Sciatic nerve (tissue), 2 donors: ENCODE data around the gene HS3ST2. TPM values are rescaled to one million over a fixed set of nuclear protein-coding genes. Genes with fewer than 3 reads are reported as not detected.

Experiments used
- ATAC-seq: fragments of 200-7000 bp; cut with Tn5 transposase; one replicate; pipeline ENCODE4 v1.9.1; 2020; ENCODE audit warnings: mild to moderate bottlenecking, moderate library complexity
- DNase-seq: peaks from one replicate; pipeline ENCODE4 v3.0.0-alpha.2; 2020; ENCODE audit warnings: low spot score
- intact Hi-C: fragments of 100-400 bp; cut with DNase I; formaldehyde crosslinking; loops from one replicate; pipeline ENCODE4 v1.14.2; 2022
- total RNA-seq: library from RNA; stranded (reverse); fragmentation: NEBNext Ultra II Directional; extraction: Animal tissue kit (Norgen Biotek cat#: 25700); gene quantifications from one replicate; pipeline ENCODE4 v1.2.1, GENCODE V29; 2021
- donor health status: DM: no; HTN: no; CAD: no.
- donor health status: DM: no; HTN: no; CAD: no.

The HS3ST2 gene
- total RNA-seq, result 2.6 TPM

DNA sequence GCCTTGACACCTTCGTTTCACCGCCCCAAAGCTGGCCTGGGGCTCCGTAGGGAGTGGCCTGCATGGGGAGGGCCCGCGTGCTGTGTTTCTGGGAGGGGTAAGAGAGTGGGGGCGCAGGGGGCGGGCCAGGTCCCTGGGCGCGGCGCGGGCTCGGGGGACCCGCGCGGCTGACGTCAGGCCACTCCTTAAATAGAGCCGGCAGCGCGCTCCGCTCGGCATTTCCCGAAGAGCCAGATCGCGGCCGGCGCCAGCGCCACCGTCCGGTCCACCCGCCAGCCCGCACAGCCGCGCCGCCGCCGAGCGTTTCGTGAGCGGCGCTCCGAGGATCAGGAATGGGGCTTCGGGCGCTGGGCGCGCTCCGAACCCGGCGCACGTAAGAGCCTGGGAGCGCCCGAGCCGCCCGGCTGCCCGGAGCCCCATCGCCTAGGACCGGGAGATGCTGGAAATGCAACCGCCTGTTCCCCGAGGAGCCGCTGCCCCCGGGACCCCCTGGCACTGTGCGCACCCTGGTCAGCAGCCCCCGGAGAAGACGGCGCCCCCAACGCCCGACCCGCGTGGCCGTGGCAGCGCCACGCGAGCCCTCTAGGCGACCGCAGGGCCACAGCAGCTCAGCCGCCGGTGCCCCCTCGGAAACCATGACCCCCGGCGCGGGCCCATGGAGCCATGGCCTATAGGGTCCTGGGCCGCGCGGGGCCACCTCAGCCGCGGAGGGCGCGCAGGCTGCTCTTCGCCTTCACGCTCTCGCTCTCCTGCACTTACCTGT, at the start of gene HS3ST2:
Gene HS3ST2, plus strand, starts transcription at position 215 of the 763 bp plus-strand sequence. Its CDS starts 449 bp downstream, at position 664.
- ATAC-seq (peak; percentile 45), DNase-seq (no peak)
- intact Hi-C loops, result no loop called here

DNA sequence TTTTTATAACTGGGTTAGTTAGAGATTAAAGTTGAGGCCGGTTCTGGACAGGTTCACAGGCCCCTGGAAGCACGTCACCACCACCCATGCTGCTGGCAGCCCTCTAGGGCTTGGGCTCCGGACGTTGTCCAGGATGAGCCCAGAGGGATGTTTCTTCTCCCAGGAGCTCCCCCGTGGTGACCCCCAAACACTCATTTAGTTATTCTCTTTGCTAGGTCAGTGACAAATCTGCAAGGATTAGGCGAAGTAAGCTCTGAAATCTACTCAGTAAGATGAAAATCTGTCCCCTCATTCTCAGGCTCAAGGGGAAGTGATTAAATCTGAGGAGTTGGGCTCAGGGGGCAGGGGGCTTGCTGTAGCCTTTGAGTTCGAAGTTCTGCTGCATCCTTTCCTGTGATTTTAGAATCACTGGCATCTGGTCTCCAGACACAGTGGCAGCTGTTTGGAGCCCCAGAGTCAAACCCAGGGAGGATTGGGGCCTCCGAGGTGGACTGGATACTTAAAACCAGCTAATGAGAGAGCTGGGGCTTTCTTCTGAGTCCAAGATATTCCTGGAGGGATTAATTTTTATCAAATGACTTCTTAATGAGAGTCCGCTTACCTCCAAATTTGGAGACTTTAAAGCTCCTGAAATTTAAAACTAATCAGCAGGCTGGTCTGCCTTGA, 49.2 kb upstream of the HS3ST2 start:
- DNase-seq (no peak), ATAC-seq (no peak)
- intact Hi-C loops, result no loop called here

GRCh38 chr16:22765479-22765878, 48.5 kb upstream of the HS3ST2 start:
- ATAC-seq (no peak), DNase-seq (no peak)
- intact Hi-C loops, result no loop called here

DNA sequence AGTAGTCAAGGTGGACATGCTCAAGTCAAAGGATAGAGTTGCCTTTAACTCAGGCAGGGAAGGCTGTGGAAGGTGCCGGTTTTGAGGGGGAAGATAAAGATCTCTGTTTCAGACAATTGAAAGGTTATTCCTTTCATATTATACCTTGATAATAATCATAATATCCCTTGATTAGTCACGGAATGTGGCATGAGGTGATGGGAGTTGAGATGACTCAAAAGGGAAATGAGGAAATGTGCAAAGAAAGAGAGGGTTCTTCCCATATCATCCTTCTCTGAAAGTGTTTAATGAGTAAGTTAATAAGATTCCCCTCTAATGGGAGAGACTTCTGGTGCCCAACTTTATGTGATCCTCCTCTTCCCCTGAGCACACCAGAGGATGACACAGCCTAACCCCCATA, 43.1 kb upstream of the HS3ST2 start:
- intact Hi-C loops, result no loop called here
- ATAC-seq (no peak), DNase-seq (no peak)

DNA sequence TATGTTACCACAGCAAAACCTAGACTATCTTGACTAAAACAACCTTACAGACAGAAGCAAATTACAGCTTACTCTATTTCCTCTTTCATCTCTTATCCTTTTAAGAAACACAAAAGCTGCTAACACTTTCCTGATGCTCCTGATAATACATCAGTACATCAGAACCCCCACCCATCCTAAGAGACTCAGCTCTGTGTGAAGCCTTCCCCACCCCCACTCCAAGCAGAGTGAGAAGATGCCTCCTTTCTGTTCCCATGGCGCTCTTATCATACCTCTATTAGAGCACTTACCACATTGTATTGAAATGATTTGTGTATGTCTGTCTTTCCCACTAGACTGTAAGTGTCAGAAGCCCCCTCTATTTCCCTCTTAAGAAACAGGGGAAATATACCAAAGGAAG, 42.4 kb upstream of the HS3ST2 start:
- ATAC-seq (no peak), DNase-seq (no peak)
- intact Hi-C loops, result no loop called here

DNA sequence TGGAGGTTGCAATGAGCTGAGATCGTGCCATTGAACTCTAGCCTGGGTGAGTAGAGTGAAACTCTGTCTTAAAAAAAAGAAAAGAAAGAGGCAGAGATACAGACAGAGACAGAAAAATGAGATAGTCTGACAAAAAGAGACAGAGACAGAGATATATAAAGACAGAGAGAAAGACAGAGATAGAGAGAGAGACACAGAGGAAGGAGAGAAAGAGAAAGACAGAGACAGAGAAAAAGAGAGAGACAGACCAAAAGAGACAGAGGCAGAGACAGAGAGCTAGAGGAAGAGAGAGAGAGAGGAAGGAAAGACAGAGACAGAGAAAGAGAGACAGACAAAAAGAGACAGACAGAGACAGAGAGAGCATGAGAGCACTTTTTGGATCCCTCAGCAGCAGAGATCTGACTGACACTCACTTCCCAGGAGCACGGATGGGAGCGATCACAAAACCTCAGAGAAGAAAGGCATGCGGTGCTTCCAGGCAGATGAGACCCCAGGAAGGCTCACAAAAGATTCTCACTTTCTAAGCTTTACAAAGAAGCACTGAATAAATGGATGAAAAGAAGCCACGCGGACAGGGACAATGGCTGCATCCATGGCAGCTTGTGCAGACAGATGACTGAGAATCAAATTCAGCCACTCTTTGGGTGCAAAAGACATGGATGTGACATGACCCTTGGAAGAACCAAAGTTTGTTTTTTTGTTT, 38.6 kb upstream of the HS3ST2 start:
- DNase-seq (no peak), ATAC-seq (no peak)
- intact Hi-C loops, result no loop called here

DNA sequence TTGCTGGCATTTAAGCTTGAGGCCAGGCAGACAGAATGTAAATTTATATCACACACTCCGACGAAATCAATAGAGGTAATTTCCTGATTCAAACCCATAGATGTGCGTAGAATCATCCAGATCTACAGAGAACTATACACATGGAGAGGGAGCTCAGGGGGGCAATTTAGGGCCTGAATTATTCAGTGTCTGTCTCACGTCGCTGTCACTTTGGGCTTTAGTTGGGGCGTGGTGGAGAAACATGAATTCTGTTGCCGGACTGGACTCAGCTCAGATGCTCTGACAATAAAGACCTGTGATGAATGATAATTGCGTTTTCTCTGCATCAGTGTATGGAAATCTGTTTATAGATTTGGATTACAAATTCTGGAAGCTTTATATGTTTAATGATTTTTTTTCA, 32.5 kb upstream of the HS3ST2 start:
- intact Hi-C loops, result no loop called here
- ATAC-seq (no peak), DNase-seq (no peak)

DNA sequence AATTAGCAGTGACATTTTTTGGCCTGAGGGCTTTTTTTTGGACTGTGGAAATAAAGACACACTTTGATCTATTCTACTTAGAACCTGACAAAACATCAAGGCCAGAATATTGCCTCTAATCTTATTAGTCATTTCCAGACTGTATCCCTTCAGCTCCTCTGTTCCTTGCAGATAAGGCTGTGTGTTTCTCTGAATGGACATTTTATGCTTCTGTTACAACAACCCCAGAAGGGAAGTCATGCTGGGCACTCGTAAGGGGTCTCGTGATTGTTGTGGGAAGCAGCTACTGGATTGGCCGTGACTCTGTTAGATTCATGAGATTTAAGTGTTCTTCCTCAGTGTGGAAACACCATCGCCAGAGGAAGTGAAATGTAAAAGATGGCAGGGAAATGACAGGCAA, 31.6 kb upstream of the HS3ST2 start:
- DNase-seq, result no peak
- ATAC-seq, result no peak
- intact Hi-C loops, result no loop called here

GRCh38 chr16:22784690-22785214, 29.2 kb upstream of the HS3ST2 start:
- DNase-seq, result no peak
- ATAC-seq, result no peak
- intact Hi-C loops, result no loop called here

DNA sequence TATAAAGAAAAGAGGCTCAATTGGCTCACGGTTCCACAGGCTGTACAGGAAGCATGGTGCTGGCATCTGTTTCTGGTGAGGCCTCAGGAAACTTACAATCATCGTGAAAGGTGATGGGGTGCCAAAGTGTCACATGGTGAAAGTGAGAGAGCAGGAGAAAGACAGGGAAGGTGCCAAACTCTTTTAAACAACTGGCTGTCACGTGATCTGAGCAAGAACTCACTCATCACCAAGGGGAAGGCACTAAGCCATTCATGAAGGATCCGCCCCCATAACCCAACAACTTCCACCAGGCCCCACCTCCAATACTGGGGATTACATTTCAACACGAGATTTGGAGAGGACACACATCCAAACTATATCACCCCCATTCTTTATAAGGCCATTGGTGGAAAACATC, 28.4 kb upstream of the HS3ST2 start:
- ATAC-seq (no peak), DNase-seq (no peak)
- intact Hi-C loops, result no loop called here

DNA sequence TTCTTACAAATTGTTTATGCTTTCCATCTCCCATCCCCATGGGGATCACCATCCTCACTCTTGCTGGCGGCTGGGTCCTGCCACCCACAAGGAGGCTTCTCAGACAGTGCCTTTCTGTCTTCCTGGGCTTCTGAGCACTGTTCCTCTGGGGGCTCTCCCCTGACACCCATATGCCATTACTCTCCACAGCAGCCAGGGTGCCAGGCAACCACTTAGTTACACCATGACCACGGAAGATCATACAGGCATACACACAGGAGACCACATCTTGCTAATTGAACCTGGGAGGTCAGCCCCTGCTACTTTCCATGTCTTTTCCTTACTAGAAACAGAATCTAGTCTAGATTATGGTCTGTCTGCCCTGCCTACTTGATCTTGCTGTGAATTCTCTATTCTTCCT, 27.7 kb upstream of the HS3ST2 start:
- DNase-seq, result no peak
- intact Hi-C loops, result no loop called here
- no peak for ATAC-seq

DNA sequence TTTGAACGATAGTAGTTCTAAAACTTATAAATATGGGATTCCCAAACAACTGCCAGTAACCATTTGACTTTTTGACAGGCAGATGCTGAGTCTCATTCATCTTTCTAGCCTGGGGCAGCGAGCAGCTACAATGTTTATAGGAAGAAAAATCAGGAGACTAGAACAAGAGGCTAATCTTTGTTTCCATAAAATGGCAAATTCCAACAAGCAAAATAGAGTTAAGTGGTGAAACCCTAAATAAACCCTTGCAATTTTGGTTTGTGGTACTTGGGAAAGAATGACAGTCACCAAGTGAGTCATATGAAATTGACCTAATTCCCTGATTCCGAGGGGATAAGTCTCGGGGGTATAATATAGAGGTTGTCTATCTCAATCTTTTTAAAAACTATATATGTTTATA, 27.3 kb upstream of the HS3ST2 start:
- no peak for ATAC-seq

DNA sequence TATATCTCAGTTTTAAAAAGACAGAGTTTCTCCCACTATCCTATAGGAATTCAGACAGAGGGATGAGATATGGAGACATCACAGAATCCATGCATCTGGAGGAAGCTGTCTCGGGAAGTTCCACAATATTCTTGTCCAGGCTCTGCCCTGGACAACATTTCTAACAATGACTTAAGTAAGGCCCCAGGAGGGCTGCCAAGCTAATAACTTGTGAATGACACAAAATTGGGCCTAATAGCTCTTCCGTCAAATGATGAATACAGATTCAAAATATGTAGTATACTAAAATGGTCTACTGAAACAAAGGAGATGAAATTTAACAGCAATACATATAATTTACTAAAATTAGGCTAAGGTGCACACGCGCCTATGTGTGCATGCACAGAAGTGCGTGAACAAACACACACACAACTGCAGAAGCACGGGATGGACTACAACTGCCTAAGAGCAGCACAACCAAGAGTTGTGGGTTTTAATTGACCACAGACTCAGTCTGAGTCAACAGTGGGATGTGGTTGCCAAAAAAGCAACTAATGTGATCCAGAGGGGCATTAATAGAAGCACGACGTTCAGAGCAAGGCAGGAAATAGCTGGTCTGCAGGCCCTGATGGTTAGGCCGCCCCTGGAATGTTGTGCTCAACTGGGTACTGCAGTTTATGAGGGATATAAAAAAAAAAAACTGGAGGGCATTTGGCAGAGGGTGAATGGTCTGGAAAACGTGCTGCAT, 26.3 kb upstream of the HS3ST2 start:
- no peak for ATAC-seq

More for the DNA sequence above, 27.3 kb upstream of the HS3ST2 start:
- DNase-seq, result no peak
- intact Hi-C loops, result no loop called here

DNA sequence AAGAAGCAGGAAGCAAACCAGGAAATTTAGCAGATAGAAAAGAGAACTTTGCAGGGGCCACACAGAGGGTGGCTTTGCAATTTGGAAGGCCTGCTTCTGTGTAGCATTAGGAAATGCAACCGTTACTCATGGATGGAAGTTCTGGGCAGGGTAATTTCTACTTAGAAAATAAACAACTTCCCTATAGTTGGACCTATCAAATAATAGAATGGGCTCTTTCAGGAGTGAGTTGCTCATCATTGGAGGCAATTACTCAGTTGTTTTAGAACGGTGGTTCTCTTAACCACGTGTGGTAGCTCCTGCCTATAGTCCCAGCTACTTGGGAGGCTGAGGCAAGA, 25.8 kb upstream of the HS3ST2 start:
- ATAC-seq (no peak), DNase-seq (no peak)
- intact Hi-C loops, result no loop called here

More for the DNA sequence above, 26.3 kb upstream of the HS3ST2 start:
- intact Hi-C loops, result no loop called here
- DNase-seq, result no peak

DNA sequence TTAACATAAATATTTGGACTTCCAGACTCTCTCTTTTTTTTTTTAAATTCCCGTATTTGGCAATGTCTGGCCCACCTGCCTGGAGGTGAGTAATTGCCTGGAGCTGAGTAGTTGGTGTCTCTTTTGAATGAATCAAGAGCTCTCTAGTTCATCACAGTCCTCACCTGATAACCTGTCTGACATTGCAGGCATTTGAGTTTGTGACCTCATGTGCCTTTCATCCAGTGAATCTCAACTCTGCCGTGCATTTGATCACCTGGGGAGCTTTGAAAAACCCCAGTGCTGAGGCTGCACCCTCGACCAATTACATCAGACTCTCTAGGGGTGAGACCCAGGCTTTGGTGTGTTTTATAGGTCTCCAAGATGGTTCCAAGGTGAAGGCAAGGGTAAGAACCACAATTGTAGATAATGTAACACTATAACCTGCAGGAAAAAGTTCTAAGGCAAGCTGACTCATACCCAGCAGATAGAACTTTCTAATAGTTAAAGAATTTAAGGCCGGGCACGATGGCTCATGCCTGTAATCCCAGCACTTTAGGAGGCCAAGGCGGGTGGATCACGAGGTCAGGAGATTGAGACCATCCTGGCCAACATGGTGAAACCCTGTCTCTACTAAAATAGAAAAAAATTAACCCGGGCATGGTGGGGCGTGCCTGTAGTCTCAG, 24.5 kb upstream of the HS3ST2 start:
- no peak for DNase-seq
- intact Hi-C loops, result no loop called here
- ATAC-seq, result no peak

DNA sequence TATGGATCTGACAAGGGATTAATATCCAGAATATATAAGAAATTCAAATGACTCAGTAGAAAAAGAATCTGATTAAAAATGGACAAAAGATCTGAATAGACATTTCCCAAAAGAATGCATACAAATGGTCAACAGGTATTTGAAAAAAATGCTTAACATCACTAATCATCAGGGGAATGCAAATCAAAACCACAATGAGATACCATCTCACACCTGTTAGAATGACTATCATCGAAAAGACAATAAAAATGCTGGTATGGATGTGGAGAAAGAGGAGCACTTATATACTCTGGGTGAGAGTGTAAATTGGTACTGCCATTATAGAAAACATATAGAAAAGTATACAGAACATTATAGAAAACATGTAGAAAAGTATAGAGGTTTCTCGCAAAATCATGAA, 16.4 kb upstream of the HS3ST2 start:
- intact Hi-C loops, result no loop called here
- ATAC-seq, result no peak
- no peak for DNase-seq

- intact Hi-C loops, result no loop called here
- DNase-seq (no peak), ATAC-seq (no peak)
Measured at GRCh38 chr16:22799113-22799512, 14.8 kb upstream of the HS3ST2 start.

- DNase-seq, result no peak
- intact Hi-C loops, result no loop called here
- ATAC-seq, result no peak
Measured at GRCh38 chr16:22804893-22805292, 9.1 kb upstream of the HS3ST2 start.

- intact Hi-C loops, result no loop called here
- no peak for DNase-seq
- ATAC-seq, result no peak
Measured at GRCh38 chr16:22805326-22805725, 8.6 kb upstream of the HS3ST2 start.
